HG02852 (cell line): Measurements from ENCODE around the gene PVR.
"Not testable (repeated sequence)": the region's sequence is repeated elsewhere in the genome, so short reads cannot be mapped to it uniquely, and the experiment has no call there.

Experiments used
- ATAC-seq: cut with Tn5 transposase; IDR thresholded peaks from one replicate; pipeline ENCODE4 v1.9.1; 2021; ENCODE audit warnings: mild to moderate bottlenecking, moderate library complexity; ENCODE audit not compliant: unreplicated experiment

Gene PVR

DNA sequence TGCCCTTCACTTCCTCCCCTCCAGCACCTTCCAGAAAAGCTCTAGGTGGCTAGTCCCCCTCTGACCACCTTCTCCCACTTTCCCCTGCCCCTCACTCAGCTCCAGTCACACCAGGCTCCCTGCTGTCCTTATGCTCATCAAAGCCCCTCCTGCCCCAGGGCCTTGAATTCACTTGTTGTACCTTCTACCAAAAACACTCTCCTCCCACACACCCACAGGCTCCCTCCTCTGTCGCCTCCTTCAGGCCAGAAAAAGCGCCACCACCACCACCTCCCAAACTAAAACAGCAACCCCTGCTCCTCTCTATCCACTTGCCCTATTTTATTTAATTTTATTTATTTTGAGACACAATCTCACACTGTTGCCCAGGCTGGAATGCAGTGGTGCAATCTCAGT lies 50.5 kb downstream of the PVR start:
- no peak for ATAC-seq

DNA sequence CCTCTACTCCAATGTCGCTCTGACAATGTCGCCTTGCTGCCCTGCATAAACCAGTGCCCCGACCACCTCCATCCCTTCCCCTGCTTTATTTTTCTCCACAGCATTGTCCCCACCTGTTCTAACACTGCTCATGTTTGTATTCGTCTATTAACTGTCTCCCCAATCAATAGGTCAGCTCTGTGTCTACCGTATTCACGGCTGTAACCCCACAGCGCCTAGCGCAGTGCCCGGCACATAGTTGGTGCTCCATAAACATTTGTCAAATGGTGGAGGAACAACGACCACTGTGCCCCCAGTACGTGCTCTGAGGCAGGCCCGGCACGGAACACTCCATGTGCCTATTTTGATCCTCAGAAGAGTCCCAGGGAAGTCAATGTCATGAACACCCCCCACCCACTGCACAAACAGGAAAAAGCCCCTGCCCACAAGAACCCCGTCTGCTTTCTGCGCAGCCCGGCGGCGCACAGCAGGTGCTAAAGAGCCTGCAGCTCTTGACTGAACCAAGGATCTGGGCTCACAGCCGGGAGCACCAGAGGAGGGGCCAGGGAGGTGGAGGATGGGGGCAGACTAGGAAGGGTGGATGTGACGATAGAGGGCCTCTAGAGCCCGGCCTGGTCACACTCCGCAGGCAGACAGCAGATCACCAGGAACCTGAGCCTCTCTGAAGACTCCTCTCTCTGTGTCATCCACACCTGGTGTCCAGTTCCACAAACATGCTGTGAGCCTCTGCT lies 53.4 kb downstream of the PVR start:
- ATAC-seq, result no peak

DNA sequence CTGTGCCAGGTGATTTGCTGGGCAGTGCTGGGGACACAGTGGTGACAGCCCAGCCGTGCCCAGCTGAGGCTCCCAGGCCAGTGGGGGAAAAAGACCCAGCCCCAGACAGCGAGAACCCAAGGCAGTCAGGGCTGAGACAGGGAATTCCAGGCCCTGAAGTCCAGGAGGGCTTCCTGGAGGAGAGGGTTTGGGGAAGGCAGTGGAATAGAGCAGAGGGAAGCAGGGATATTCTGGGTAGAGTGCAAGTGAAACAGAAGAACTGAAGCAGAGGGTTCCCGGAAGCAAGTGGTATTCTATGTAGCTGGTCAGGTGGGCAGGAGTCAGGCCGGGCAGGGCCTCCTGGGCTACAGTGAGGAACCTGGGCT lies 53.9 kb downstream of the PVR start:
- no peak for ATAC-seq

DNA sequence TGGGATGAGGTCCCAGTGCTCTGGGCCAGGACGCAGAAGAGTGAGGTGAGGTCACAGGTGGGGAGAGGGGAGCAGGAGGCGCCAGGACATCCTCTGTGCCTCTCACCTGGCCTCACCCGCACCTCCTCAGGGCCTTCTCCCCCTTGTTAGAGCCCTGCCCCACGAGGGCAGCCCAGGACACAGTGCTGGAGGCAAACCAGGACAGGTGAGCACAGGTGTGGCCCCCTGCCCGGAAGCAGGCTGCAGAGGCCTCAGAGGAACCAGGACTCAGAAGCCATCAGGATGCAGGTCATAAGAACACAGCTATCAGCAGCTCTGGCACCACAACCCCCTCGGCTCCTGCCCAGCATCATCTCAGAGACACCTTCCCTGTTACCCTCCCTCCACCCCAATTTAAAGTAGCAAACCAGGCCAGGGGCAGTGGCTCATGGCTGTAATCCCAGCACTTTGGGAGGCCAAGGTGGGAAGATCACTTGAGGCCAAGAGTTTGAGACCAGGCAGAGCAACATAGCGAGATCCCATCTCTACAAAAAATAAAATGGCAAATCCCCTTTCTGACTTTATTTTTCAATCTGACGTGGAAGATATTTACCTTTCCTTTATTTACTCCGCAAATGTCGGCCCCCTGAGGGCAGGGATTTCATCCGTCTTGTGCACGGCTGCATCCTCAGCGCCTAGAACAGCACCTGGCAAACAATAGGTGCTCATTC lies 54.9 kb downstream of the PVR start, which contains the start of gene CEACAM16:
TSS of gene CEACAM16 (plus strand) at position 660 of the 710 bp plus-strand sequence. CDS start 2,306 bp downstream, outside the sequence.
- ATAC-seq, result no peak

DNA sequence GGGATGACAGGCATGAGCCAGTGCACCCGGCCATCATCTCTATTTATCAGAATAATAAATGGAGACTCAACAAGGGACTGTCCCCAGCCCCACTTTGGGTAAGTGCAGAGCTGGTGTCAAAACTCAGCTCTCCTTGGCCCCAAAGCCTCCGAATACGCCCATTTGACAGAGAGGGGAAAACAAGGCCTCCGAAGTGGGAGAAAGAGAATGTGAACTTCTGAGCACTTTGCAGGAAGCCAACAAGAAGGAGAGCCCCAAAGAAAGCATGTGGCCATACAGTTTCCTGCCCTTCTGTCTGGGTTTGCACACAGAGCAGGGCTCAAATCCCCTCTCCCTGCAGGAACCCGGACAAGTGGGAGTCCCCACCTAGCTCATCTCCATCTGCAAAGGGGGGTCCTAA lies 56.8 kb downstream of the PVR start:
- ATAC-seq, result no peak

DNA sequence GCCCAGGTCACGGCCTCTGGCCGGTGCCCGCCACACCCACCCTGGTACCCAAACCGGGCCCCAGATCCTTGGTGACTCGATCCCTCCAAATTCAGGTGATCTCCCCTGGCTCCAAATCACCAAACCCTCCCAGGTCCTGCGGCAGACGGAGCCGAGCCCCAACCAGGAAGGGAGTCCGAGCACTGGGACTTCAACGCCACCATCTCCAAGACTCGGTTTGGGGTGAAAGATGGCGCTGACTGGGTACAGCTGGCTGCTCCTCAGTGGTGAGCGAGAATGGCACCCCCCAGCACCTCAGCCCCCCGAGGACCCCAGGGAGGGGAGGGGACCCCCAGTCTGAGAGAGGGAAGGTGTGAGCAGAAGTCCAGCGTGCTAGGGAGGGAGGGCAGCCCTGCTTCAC lies 57.5 kb downstream of the PVR start:
- ATAC-seq, result no peak

DNA sequence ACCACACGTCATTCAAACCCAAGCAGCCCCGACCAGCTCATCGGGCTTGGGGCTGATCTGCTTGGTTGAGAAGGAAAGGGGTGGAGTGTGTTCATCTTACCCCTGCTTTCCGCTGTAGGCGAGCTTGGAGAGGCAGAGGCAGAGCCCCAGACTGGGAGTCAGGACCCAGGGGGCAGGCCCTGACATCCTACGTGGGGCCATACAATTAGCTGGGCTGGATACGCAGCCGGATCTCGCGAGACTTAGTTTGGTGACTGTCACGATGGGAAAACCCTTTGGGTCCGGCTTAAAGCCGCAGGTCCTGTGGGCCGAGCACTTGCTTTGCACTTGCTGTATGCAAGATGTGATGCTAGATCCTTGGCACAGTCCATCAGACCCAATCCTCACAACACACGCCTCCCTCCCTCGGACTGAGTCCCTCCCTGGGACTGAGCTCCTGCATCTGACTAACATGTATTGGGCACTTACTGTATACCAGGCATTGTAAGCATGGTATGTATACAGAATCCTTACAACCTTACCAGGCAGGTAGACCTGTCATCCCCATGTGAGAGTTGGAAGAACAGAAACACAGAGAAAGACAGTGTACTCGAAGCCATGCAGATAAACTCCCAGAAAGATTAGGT lies 59.0 kb downstream of the PVR start:
- no peak for ATAC-seq

DNA sequence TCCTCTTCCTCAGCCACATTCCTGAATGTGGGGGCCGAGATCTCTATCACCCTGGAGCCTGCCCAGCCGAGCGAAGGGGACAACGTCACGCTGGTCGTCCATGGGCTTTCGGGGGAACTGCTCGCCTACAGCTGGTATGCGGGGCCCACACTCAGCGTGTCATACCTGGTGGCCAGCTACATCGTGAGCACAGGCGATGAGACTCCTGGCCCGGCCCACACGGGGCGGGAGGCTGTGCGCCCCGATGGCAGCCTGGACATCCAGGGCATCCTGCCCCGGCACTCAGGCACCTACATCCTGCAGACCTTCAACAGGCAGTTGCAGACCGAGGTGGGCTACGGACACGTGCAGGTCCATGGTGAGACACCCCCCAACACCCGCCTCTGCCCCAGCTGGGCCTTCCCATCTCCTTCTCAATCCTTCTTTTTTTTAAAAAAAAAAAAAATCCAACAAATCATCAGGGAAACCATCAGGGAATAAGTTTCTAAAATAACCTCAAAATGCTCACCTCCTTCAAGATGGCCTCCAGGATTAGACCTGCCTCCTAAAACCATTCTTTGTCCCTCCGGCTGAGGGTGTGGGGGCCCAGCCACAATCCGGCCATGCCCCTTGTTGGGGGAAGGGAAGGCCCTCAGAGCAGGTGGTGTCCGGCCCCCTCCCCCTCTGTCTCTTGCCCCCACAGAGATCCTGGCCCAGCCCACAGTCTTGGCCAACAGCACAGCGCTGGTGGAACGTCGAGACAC lies 59.8 kb downstream of the PVR start:
- no peak for ATAC-seq

DNA sequence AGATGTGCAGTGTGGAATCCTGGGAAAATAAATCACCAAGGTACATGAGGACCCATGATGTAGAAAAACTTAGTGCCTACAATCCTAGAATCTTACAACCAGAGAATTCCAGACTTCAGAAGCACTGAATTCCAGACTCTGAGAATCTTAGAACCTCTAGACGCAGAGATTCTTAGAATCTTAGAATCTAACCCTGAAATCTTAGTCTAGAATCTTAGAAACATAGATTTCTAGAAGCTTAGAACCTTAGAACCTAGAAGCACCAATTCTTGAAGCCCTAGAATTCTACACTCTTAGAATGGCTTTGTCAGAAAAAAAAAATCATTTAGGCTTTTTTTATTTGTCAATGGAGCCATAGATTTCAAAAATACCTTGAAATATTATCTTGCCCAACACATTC lies 61.3 kb downstream of the PVR start:
- no peak for ATAC-seq

DNA sequence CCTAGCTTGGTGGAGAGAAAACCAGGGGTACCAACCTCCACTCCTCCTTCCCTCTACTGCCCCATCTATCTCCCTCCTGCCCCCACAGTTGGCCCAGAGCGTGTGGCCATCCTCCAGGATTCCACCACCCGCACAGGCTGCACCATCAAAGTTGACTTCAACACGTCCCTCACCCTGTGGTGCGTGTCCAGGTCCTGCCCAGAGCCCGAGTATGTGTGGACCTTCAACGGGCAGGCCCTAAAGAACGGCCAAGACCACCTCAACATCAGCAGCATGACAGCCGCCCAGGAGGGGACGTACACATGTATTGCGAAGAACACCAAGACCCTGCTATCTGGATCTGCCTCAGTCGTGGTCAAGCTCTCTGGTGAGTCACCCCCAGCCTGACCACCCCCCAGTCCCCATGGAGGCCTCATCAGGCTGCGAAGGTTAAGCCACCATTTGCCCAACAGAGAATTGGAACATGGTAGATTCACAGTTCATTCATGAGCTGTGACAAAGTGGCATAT lies 61.8 kb downstream of the PVR start:
- no peak for ATAC-seq

DNA sequence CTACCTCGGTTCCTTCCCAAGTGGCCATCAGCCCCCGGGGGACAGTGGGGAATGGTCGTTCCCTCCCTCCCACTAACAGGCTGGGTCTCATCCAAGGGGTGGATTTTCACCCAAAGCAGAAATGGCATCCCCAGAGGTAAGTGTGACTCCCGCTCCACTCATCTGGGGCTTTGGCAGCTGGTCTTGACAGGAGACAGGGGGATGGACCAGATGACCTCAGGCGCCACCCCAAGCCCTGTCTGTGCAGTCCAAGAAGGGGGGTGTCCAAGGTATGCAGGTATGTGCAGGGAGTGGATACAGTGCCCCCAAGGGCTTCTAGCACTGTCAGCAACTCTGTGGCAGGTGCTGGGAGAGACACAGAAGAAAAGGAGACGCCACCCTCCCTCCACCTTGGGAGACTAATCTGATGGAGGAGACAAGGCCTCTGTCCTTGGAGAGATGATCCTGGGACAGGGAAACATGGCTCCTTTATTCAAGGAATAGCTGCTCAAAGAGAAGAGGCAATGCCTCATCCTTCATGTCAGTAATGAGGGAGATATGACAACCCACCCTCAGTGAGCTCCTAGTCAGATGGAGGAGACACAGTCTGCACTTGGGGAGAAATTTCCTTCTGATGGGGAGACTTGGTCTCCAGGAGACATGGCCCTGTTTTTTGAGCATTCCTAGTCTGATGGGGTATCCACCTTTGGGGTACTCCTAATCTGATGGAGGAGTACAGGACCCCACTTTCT lies 63.0 kb downstream of the PVR start:
- no peak for ATAC-seq

DNA sequence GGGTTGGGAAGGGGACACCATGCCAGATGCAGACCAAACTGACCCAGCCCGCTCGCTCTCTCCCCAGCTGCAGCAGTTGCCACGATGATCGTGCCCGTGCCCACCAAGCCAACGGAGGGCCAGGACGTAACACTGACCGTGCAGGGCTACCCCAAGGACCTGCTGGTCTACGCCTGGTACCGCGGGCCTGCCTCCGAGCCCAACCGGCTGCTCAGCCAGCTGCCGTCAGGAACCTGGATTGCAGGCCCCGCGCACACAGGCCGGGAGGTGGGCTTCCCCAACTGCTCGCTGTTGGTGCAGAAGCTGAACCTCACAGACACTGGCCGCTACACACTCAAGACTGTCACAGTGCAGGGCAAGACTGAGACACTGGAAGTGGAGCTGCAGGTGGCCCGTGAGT lies 64.1 kb downstream of the PVR start:
- ATAC-seq, result no peak

DNA sequence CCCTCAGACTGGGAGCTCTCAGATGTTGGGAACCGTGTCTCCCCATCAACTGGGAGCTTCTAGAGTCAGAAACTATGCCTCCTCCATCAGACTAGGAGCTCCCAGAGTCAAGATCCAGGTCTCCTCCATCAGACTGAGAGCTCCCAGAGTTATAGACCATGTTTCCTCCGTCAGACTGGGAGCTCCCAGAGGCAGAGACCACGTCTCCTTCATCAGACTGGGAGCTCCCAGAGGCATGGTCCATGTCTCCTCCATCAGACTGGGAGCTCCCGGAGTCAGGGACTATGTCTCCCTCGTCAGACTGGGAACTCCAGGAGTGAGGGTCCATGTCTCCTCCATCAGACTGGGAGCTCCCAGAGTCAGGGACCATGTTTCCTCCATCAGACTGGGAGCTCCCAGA lies 65.2 kb downstream of the PVR start:
- no peak for ATAC-seq

DNA sequence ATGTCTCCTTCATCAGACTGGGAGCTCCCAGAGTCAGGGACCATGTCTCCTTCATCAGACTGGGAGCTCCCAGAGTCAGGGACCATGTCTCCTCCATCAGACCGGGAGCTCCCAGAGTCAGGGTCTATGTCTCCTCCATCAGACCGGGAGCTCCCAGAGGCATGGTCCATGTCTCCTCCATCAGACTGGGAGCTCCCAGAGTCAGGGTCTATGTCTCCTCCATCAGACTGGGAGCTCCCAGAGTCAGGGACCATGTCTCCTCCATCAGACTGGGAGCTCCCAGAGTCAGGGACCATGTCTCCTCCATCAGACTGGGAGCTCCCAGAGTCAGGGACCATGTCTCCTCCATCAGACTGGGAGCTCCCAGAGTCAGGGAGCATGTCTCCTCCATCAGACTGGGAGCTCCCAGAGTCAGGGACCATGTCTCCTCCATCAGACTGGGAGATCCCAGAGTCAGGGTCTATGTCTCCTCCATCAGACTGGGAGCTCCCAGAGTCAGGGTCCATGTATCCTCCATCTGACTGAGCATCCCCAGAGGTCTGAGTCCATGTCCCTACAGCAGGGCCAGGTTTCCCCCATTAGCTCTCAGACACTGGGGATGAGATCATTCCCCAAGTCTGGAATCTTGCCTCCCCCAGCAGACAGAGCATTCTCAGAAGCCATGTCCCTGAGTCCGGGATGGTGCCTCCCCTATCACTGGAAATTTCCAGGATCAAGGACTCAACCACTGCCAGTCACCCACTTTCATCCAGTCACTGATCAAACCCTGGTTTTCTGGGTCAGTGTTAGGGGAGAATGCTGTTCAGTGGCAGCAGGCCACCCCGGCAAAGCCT lies 65.9 kb downstream of the PVR start:
- not testable (repeated sequence) for ATAC-seq

DNA sequence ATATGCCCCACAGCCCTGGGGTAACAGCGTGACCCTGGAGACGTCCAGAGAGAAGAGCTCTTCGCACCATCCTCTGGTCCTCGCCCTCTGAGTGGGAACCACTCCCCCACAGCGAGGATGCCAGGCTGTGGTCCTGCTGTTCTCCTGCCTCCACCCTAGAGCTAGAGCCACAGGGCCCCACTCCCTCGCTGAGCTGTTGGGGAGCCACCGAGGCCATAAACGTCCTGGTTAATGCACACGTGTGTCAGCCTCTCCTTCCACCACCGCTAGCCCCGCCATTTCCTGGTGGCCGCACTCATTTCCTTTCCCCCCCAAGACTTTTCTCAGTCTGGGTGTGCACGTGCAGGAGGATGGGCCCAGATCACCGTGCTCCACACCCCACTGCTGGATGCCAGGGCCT lies 66.8 kb downstream of the PVR start:
- ATAC-seq, result no peak

DNA sequence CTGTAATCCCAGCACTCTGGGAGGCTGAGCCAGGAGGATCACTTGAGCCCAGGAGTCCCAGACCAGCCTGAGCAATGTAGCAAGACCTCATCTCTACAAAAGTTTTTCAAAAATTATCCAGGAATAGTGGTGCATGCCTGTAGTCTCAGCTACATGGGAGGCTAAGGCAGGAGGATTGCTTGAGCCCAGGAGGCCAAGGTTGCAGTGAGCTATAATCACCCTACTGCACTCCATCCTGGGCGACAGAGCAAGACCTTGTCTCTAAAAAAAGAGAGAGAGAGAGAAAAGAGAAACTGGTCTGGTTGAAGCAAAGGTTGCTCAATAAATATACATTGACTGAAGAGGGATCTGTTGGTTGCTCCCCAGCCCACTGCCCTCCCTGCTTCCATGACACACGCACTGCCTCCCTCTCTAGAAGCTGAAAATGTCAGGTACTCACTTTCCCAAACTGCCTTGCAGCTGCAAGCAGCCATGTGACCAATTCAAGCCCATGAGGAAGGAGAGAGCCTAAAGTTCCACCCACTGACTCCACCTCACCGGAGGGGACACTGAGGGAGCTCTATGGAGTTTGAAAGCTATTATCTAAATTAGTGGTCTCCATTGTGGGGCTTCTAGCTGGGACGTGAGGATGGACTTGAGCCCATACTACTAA lies 69.3 kb downstream of the PVR start:
- ATAC-seq, result no peak
